Neural cell (in vitro differentiated cells): ENCODE data around the gene HSD17B8. TPM values are rescaled to one million over a fixed set of nuclear protein-coding genes. Genes with fewer than 3 reads are reported as not detected.

Experiments used
- H2AFZ ChIP-seq: fragments of 200-600, 300-800 bp; sonication (generic), shearing (Covaris generic); 2 replicates; pipeline ENCODE4 v1.6.0; 2014; ENCODE audit warnings: low read depth, mild to moderate bottlenecking, antibody characterized with exemption, low read length, moderate library complexity
- H3F3A ChIP-seq: fragments of 200-600 bp; shearing (Covaris generic); 2 replicates; pipeline ENCODE4 v1.6.1; 2016; ENCODE audit warnings: mild to moderate bottlenecking, moderate library complexity, mixed read lengths, antibody characterized with exemption, low read length; ENCODE audit not compliant: insufficient read depth, poor library complexity, severe bottlenecking
- H3K27ac ChIP-seq: fragments of 200-600, 300-800 bp; sonication (generic), shearing (Covaris generic); 2 replicates; pipeline ENCODE4 v1.5.1; 2014; ENCODE audit warnings: mild to moderate bottlenecking, low read length, moderate library complexity
- H3K27me3 ChIP-seq: fragments of 300-800, 200-600 bp; sonication (generic), shearing (Covaris generic); 2 replicates; pipeline ENCODE4 v1.6.0; 2014; ENCODE audit warnings: mild to moderate bottlenecking, low read depth, low read length, moderate library complexity; ENCODE audit not compliant: insufficient read depth
- H3K36me3 ChIP-seq: fragments of 300-800, 200-600 bp; sonication (generic), shearing (Covaris generic); 2 replicates; pipeline ENCODE4 v1.5.1; 2014; ENCODE audit warnings: mild to moderate bottlenecking, antibody characterized with exemption, low read length, moderate library complexity; ENCODE audit not compliant: insufficient read depth
- H3K4me2 ChIP-seq: fragments of 300-800, 200-600 bp; sonication (generic), shearing (Covaris generic); 2 replicates; pipeline ENCODE4 v1.6.0; 2014; ENCODE audit warnings: mild to moderate bottlenecking, low read length
- H3K4me3 ChIP-seq: fragments of 300-800, 200-600 bp; sonication (generic), shearing (Covaris generic); 2 replicates; pipeline ENCODE4 v1.5.1; 2014; ENCODE audit warnings: mild to moderate bottlenecking, low read length, moderate library complexity
- H3K79me2 ChIP-seq: fragments of 200-600 bp; shearing (Covaris generic); replicated peaks from 2 replicates; pipeline ENCODE4 v1.6.0; 2014; ENCODE audit warnings: mild to moderate bottlenecking, low read length, moderate library complexity; ENCODE audit not compliant: insufficient read depth
- H3K9ac ChIP-seq: fragments of 300-800, 200-600 bp; sonication (generic), shearing (Covaris generic); 2 replicates; pipeline ENCODE4 v1.6.1; 2016; ENCODE audit warnings: mild to moderate bottlenecking, low read length, mixed read lengths
- H3K9me2 ChIP-seq: fragments of 200-600 bp; shearing (Covaris generic); 2 replicates; pipeline ENCODE4 v1.6.1; 2016; ENCODE audit warnings: mild to moderate bottlenecking, low read length, mixed read lengths; ENCODE audit not compliant: insufficient read depth
- H3K9me3 ChIP-seq: fragments of 200-600, 300-800 bp; sonication (generic), shearing (Covaris generic); 2 replicates; pipeline ENCODE4 v1.6.1; 2016; ENCODE audit warnings: mild to moderate bottlenecking, mixed run types, low read length, moderate library complexity, mixed read lengths
- H4K20me1 ChIP-seq: fragments of 200-600 bp; shearing (Covaris generic); 2 replicates; pipeline ENCODE4 v1.6.1; 2016; ENCODE audit warnings: mild to moderate bottlenecking, mixed run types; ENCODE audit not compliant: insufficient read depth
- CTCF ChIP-seq: fragments of 450-650 bp; IDR thresholded peaks from 2 replicates; pipeline ENCODE4 v1.5.1; 2014; ENCODE audit warnings: antibody characterized with exemption, mild to moderate bottlenecking, moderate library complexity; ENCODE audit not compliant: poor library complexity, severe bottlenecking
- EP300 ChIP-seq: fragments of 450-650 bp; conservative IDR thresholded peaks from 2 replicates; pipeline ENCODE4 v1.6.1; 2014; ENCODE audit warnings: antibody characterized with exemption, mild to moderate bottlenecking, moderate library complexity; ENCODE audit not compliant: poor library complexity, severe bottlenecking
- EZH2 ChIP-seq: fragments of 200-600, 300-800 bp; shearing (Covaris generic), sonication (generic); IDR thresholded peaks from 2 replicates; pipeline ENCODE4 v1.6.1; 2014; ENCODE audit warnings: antibody characterized with exemption, low read length, borderline replicate concordance, mild to moderate bottlenecking; ENCODE audit not compliant: insufficient read depth, poor library complexity, severe bottlenecking
- MXI1 ChIP-seq: fragments of 450-650 bp; conservative IDR thresholded peaks from 2 replicates; pipeline ENCODE4 v1.6.1; 2014; ENCODE audit warnings: antibody characterized with exemption, mild to moderate bottlenecking; ENCODE audit not compliant: poor library complexity, severe bottlenecking
- POLR2AphosphoS5 ChIP-seq: IDR thresholded peaks from 2 replicates; pipeline ENCODE4 v1.6.1; 2012
- RAD21 ChIP-seq: fragments of 450-650 bp; conservative IDR thresholded peaks from 2 replicates; pipeline ENCODE4 v1.6.1; 2014; ENCODE audit warnings: antibody characterized with exemption, mild to moderate bottlenecking, moderate library complexity
- TAF1 ChIP-seq: IDR thresholded peaks from 2 replicates; pipeline ENCODE4 v1.6.1; 2012; ENCODE audit warnings: low read depth
- polyA plus RNA-seq: library from polyadenylated mRNA; depleted of rRNA; stranded (reverse); fragments of >200 nt; gene quantifications from 2 replicates; pipeline ENCODE4 v1.2.3, GENCODE V29; 2014
- TF ChIP-seq, protein P1 (sequence below): IDR thresholded peaks from 2 replicates; pipeline ENCODE4 v1.6.1; 2012; ENCODE audit warnings: borderline replicate concordance

HSD17B8 gene
- polyA plus RNA-seq, 1 donor from 2014 or later: 7.3 TPM

- H3K9ac ChIP-seq: no peak overlapping the region
- no peaks in the 10 kb centered on the region for H3K9me2 ChIP-seq
- no peaks in the 10 kb centered on the region for H4K20me1 ChIP-seq
- H3K27ac ChIP-seq: no peak overlapping the region
- H3K27me3 ChIP-seq: no peaks in the 10 kb centered on the region
- H3K9me3 ChIP-seq: no peaks in the 10 kb centered on the region
- no peak overlapping the region for H3K4me2 ChIP-seq
- no peaks in the 10 kb centered on the region for H3F3A ChIP-seq
- no peaks in the 10 kb centered on the region for H3K36me3 ChIP-seq
- H3K4me3 ChIP-seq: no peak overlapping the region
- TF ChIP-seq POLR2AphosphoS5 (no peak), TAF1 (no peak), RAD21 (no peak), MXI1 (no peak), EP300 (no peak), EZH2 (no peak)
- no peaks in the 10 kb centered on the region for H3K79me2 ChIP-seq
- no peak overlapping the region for H2AFZ ChIP-seq
Observed at GRCh38 chr6:33173535-33174180, 30.8 kb upstream of the HSD17B8 start.

DNA sequence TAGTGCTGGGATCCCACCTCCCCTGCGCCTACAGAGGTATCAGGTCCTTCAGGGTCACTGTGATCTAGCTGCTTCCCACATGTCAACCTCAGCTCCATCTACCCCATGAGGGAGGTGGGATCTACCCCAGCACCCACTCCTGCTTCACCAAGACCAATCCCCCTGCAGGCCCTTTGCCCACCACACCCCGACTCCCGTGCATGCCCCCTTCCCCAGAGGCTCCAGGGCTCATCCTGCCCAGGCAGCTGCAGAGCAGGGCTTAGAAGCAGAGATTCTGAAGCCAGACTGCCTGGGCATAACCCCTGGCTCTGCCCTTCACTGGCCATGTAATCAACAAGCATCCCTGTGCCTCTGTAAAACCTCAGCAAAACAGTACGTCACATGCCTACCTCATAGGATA lies 29.7 kb upstream of the HSD17B8 start:
- Histone ChIP-seq H3K9me2 (no peaks in the 10 kb centered on the region), H2AFZ (no peak overlapping the region), H3K27ac (no peak overlapping the region), H3K4me2 (no peak overlapping the region), H3F3A (no peaks in the 10 kb centered on the region), H3K9ac (no peak overlapping the region), H3K9me3 (no peaks in the 10 kb centered on the region), H3K27me3 (no peaks in the 10 kb centered on the region), H4K20me1 (no peaks in the 10 kb centered on the region), H3K36me3 (no peaks in the 10 kb centered on the region), H3K4me3 (no peak overlapping the region), H3K79me2 (no peaks in the 10 kb centered on the region)
- no peak for TF ChIP-seq RAD21
- TF ChIP-seq, protein P1, sequence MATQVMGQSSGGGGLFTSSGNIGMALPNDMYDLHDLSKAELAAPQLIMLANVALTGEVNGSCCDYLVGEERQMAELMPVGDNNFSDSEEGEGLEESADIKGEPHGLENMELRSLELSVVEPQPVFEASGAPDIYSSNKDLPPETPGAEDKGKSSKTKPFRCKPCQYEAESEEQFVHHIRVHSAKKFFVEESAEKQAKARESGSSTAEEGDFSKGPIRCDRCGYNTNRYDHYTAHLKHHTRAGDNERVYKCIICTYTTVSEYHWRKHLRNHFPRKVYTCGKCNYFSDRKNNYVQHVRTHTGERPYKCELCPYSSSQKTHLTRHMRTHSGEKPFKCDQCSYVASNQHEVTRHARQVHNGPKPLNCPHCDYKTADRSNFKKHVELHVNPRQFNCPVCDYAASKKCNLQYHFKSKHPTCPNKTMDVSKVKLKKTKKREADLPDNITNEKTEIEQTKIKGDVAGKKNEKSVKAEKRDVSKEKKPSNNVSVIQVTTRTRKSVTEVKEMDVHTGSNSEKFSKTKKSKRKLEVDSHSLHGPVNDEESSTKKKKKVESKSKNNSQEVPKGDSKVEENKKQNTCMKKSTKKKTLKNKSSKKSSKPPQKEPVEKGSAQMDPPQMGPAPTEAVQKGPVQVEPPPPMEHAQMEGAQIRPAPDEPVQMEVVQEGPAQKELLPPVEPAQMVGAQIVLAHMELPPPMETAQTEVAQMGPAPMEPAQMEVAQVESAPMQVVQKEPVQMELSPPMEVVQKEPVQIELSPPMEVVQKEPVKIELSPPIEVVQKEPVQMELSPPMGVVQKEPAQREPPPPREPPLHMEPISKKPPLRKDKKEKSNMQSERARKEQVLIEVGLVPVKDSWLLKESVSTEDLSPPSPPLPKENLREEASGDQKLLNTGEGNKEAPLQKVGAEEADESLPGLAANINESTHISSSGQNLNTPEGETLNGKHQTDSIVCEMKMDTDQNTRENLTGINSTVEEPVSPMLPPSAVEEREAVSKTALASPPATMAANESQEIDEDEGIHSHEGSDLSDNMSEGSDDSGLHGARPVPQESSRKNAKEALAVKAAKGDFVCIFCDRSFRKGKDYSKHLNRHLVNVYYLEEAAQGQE: no peak
- TF ChIP-seq EZH2: no peak
- TF ChIP-seq TAF1: no peak
- TF ChIP-seq POLR2AphosphoS5: no peak
- no peak for TF ChIP-seq CTCF
